Uterus (tissue), 2 donors: ENCODE data around the gene SLC34A2.

Experiments used
- POLR2A ChIP-seq, 2 donors: fragments of 450-650 bp; IDR thresholded peaks; one replicate each; pipeline ENCODE4 v1.6.1; 2016; ENCODE audit warnings: antibody characterized with exemption in 2 of 2, mild to moderate bottlenecking in 1 of 2, moderate library complexity in 1 of 2
- TF ChIP-seq, protein P1 (sequence below), 4 experiments: fragments of 200-600 bp in 2 of 4; fragments of 450-650 bp in 2 of 4; sonication (generic) in 2 of 4; IDR thresholded peaks; one replicate each; pipeline ENCODE4 v1.5.1; 2016 to 2019; ENCODE audit warnings: antibody characterized with exemption in 4 of 4, mild to moderate bottlenecking in 2 of 4, moderate library complexity in 1 of 4

DNA sequence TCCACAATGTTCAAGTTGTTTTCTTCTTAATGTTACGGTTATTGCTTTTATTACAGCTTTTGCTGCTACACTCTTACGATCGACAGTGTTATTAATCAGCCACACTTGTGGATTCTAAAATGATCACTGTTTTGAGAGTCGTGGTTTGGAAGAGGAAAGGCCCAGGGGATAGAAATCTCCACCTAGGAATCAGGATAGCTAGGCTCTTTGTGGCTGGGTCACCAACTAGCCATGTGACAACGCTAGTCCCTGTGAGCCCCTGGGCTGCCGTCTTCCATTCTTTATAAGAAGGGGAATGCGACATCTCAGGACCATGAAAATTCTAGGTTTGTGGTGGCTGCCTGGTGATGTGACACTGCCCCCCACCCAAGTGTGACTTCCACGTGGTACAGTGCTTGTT lies 380 bp downstream of the SLC34A2 start:
- TF ChIP-seq, protein P1, sequence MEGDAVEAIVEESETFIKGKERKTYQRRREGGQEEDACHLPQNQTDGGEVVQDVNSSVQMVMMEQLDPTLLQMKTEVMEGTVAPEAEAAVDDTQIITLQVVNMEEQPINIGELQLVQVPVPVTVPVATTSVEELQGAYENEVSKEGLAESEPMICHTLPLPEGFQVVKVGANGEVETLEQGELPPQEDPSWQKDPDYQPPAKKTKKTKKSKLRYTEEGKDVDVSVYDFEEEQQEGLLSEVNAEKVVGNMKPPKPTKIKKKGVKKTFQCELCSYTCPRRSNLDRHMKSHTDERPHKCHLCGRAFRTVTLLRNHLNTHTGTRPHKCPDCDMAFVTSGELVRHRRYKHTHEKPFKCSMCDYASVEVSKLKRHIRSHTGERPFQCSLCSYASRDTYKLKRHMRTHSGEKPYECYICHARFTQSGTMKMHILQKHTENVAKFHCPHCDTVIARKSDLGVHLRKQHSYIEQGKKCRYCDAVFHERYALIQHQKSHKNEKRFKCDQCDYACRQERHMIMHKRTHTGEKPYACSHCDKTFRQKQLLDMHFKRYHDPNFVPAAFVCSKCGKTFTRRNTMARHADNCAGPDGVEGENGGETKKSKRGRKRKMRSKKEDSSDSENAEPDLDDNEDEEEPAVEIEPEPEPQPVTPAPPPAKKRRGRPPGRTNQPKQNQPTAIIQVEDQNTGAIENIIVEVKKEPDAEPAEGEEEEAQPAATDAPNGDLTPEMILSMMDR (IDR thresholded peaks at IDR 0.05): no peak
- no peak for TF ChIP-seq POLR2A (IDR thresholded peaks at IDR 0.05)
